HepG2 (cell line): Measurements from ENCODE around the gene REEP2.

Experiments used
- ELF3 ChIP-seq: IDR thresholded peaks from 2 replicates; pipeline ENCODE4 v1.6.1; 2016; ENCODE audit warnings: missing genetic modification reagents, missing compliant biosample characterization
- ESRRA ChIP-seq: sonication (generic); formaldehyde crosslinking; IDR thresholded peaks from 2 replicates; pipeline ENCODE4 v1.5.1; 2020; ENCODE audit warnings: mild to moderate bottlenecking, low read depth, missing genetic modification reagents
- MAFK ChIP-seq, 2 experiments: IDR thresholded peaks in 1 of 2; conservative IDR thresholded peaks in 1 of 2; 2 replicates each; pipeline ENCODE4 v1.6.1; 2011; ENCODE audit warnings: improper control_type of control experiment in 2 of 2, low read length in 2 of 2
- MTA3 ChIP-seq: sonication (generic); formaldehyde crosslinking; IDR thresholded peaks from 2 replicates; pipeline ENCODE4 v1.4.0; 2020; ENCODE audit warnings: missing genetic modification reagents
- SMYD3 ChIP-seq: sonication (generic); formaldehyde crosslinking; IDR thresholded peaks from 2 replicates; pipeline ENCODE4 v1.8.1; 2023; ENCODE audit warnings: mild to moderate bottlenecking, missing genetic modification reagents
- TBL1XR1 ChIP-seq: fragments of 150-350 bp; IDR thresholded peaks from 2 replicates; pipeline ENCODE4 v1.6.1; 2014; ENCODE audit warnings: borderline replicate concordance, low read length; ENCODE audit not compliant: partially characterized antibody
- YY1 ChIP-seq: IDR thresholded peaks from 2 replicates; pipeline ENCODE4 v1.6.1; 2011; ENCODE audit warnings: low read length, low read depth, moderate library complexity, mild to moderate bottlenecking; ENCODE audit not compliant: insufficient read depth, insufficient replicate concordance
- TF ChIP-seq, protein P1 (sequence below): sonication (generic); formaldehyde crosslinking; IDR thresholded peaks from 2 replicates; pipeline ENCODE4 v1.5.0; 2020; ENCODE audit warnings: mild to moderate bottlenecking, missing genetic modification reagents, moderate library complexity
- TF ChIP-seq, protein P2 (sequence below): IDR thresholded peaks from 2 replicates; pipeline ENCODE4 v1.6.1; 2012; ENCODE audit warnings: inconsistent platforms

DNA sequence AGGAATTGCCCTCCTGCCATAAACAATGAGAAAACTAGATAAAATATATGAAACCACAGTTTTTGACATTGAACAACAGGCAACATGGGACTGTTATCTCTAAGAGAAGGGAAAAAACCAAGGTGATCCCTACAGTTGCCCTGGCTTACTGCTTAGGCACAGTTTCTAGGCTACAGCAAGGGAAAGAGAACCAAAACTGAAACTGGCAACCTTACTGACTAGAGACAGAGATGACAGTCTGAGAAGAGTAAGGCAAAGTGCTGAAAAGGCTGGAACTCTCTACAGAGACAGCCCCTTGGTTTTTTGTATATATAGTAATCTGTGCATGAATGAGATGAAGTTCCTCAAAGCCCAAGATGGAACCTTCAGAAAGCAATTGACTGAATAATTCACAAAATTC lies 36.2 kb upstream of the REEP2 start:
- no peak for TF ChIP-seq TBL1XR1
- TF ChIP-seq, protein P1, sequence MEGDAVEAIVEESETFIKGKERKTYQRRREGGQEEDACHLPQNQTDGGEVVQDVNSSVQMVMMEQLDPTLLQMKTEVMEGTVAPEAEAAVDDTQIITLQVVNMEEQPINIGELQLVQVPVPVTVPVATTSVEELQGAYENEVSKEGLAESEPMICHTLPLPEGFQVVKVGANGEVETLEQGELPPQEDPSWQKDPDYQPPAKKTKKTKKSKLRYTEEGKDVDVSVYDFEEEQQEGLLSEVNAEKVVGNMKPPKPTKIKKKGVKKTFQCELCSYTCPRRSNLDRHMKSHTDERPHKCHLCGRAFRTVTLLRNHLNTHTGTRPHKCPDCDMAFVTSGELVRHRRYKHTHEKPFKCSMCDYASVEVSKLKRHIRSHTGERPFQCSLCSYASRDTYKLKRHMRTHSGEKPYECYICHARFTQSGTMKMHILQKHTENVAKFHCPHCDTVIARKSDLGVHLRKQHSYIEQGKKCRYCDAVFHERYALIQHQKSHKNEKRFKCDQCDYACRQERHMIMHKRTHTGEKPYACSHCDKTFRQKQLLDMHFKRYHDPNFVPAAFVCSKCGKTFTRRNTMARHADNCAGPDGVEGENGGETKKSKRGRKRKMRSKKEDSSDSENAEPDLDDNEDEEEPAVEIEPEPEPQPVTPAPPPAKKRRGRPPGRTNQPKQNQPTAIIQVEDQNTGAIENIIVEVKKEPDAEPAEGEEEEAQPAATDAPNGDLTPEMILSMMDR (CRISPR knock-in tag), result no peak
- TF ChIP-seq YY1, result no peak
- TF ChIP-seq SMYD3 (CRISPR knock-in tag), result no peak
- TF ChIP-seq ESRRA (CRISPR knock-in tag), result no peak
- no peak for TF ChIP-seq MAFK (conservative IDR thresholded peaks at IDR 0.05 in 1 of 2, IDR thresholded peaks at IDR 0.05 in 1 of 2; ENCODE audit: low read length in 2 of 2)
- TF ChIP-seq ELF3 (CRISPR knock-in tag), result no peak
- TF ChIP-seq, protein P2, sequence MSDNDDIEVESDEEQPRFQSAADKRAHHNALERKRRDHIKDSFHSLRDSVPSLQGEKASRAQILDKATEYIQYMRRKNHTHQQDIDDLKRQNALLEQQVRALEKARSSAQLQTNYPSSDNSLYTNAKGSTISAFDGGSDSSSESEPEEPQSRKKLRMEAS, result no peak
- no peak for TF ChIP-seq MTA3
